Measurements from ENCODE around the gene IDI1.

DNA sequence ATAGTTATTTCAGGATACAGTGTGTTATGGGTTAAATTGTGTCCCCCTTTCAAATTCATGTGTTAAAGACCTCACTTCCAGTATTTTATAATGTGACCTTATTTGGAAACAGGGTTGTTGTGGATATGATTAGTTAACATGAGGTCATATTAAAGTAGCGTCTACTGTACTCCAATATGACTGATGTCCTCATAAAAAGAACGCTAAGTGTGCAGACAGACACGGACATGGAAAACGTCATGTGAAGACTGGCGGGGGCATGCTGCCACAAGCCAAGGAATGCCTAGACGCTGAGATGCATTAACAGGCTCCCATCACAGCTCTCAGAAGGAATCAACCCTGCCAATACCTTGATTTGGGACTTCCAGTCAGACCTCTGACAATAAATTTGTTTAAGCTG, 5.8 kb upstream of the IDI1 start:
- TF ChIP-seq, protein P1, sequence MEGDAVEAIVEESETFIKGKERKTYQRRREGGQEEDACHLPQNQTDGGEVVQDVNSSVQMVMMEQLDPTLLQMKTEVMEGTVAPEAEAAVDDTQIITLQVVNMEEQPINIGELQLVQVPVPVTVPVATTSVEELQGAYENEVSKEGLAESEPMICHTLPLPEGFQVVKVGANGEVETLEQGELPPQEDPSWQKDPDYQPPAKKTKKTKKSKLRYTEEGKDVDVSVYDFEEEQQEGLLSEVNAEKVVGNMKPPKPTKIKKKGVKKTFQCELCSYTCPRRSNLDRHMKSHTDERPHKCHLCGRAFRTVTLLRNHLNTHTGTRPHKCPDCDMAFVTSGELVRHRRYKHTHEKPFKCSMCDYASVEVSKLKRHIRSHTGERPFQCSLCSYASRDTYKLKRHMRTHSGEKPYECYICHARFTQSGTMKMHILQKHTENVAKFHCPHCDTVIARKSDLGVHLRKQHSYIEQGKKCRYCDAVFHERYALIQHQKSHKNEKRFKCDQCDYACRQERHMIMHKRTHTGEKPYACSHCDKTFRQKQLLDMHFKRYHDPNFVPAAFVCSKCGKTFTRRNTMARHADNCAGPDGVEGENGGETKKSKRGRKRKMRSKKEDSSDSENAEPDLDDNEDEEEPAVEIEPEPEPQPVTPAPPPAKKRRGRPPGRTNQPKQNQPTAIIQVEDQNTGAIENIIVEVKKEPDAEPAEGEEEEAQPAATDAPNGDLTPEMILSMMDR (conservative IDR thresholded peaks at IDR 0.05; ENCODE audit: low read length) = no peak
- TF ChIP-seq EZH2phosphoT487 (IDR thresholded peaks at IDR 0.05; ENCODE audit: borderline replicate concordance) = no peak

Measured in Loucy (cell line).